ENCODE results near the gene ITGB2.

Gene ITGB2

DNA sequence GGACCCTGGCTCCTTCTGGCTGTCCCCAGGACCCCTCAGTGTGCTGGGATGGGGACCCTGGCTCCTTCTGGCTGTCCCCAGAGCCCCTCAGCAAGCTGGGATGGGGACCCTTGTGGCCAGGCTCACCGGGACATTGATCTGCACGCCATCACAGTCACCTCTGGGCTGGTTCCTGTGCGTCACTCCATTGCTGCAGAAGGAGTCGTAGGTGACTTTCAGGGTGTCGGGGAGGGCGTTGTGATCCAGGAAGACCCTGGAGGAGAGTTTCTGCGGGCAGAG, 27.5 kb downstream of the ITGB2 start:
- DNase-seq (ENCODE audit: low read depth): no peak
- TF ChIP-seq MYC (IDR thresholded peaks at IDR 0.05; ENCODE audit: low read depth, low read length) (no peak), POLR2A (IDR thresholded peaks at IDR 0.05; ENCODE audit: extremely low read depth, insufficient read length) (no peak)
- TF ChIP-seq, protein P1, sequence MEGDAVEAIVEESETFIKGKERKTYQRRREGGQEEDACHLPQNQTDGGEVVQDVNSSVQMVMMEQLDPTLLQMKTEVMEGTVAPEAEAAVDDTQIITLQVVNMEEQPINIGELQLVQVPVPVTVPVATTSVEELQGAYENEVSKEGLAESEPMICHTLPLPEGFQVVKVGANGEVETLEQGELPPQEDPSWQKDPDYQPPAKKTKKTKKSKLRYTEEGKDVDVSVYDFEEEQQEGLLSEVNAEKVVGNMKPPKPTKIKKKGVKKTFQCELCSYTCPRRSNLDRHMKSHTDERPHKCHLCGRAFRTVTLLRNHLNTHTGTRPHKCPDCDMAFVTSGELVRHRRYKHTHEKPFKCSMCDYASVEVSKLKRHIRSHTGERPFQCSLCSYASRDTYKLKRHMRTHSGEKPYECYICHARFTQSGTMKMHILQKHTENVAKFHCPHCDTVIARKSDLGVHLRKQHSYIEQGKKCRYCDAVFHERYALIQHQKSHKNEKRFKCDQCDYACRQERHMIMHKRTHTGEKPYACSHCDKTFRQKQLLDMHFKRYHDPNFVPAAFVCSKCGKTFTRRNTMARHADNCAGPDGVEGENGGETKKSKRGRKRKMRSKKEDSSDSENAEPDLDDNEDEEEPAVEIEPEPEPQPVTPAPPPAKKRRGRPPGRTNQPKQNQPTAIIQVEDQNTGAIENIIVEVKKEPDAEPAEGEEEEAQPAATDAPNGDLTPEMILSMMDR (IDR thresholded peaks at IDR 0.05; ENCODE audit: low read depth, low read length): no peak
- TF ChIP-seq, protein P2, sequence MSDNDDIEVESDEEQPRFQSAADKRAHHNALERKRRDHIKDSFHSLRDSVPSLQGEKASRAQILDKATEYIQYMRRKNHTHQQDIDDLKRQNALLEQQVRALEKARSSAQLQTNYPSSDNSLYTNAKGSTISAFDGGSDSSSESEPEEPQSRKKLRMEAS (IDR thresholded peaks at IDR 0.05; ENCODE audit: low read depth, low read length): no peak
- H3K4me3 ChIP-seq (ENCODE audit: low read depth, low read length): no peak overlapping the region

DNA sequence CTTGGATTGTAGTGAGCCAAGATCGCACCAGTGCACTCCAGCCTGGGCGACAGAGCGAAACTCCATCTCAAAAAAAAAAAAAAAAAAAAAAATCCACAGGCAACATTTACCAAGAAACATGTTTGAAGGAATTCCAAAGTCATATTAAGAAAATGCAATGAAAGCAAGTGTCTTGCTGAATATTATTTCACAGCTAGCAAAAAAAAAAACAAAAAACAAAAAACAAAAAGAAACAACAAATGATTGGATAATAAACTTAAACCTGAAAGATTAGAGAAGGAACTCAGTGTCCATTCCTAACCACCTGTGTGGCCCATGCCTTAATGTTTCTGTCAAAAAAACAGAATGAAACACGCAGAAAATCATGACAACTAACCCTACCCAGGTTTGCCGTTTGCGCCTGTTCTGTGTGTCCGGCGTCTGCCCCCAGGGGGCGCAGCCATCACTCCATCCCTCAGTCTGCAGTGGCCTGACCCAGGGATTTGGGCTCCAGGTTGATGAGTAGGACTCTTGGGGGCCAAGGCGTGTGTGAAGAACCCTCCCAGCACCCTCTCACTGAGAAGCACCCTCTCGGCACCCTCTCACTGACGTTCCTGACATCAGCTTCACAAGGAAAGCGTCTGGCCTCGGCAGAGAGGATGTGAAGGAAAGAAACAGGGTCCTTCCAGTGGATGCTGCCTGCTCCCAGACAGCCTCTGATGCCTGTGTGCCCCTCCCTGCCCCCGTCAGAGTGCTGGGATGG, 28.0 kb downstream of the ITGB2 start:
- no peak overlapping the region for H3K4me3 ChIP-seq (ENCODE audit: low read depth, low read length)
- TF ChIP-seq, protein P1 (IDR thresholded peaks at IDR 0.05; ENCODE audit: low read depth, low read length): peak; percentile 96
- no peak for TF ChIP-seq MYC (IDR thresholded peaks at IDR 0.05; ENCODE audit: low read depth, low read length)
- TF ChIP-seq, protein P2 (IDR thresholded peaks at IDR 0.05; ENCODE audit: low read depth, low read length): no peak
- DNase-seq (ENCODE audit: low read depth): peak; percentile 75

DNA sequence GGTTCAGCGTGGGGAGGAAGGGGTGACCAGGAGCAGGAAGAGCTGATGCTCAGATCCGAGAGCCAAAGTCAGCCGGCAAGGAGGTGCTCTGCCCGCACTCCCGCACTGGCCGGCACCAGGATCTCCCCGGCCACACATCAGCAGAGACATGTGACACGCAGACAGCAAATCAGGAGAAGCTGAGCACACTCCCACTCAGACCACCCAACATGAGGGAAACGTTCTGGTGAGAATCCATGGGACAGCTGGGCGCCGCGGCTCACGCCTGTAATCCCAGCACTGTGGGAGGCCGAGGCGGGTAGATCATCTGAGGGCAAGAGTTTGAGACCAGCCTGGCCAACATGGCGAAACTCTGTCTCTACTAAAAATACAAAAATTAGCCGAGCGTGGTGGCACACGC, 28.6 kb downstream of the ITGB2 start:
- DNase-seq (ENCODE audit: low read depth): no peak
- no peak overlapping the region for H3K4me3 ChIP-seq (ENCODE audit: low read depth, low read length)
- TF ChIP-seq MYC (IDR thresholded peaks at IDR 0.05; ENCODE audit: low read depth, low read length) (no peak), POLR2A (IDR thresholded peaks at IDR 0.05; ENCODE audit: extremely low read depth, insufficient read length) (no peak)
- TF ChIP-seq, protein P1 (IDR thresholded peaks at IDR 0.05; ENCODE audit: low read depth, low read length): no peak
- TF ChIP-seq, protein P2 (IDR thresholded peaks at IDR 0.05; ENCODE audit: low read depth, low read length): no peak

DNA sequence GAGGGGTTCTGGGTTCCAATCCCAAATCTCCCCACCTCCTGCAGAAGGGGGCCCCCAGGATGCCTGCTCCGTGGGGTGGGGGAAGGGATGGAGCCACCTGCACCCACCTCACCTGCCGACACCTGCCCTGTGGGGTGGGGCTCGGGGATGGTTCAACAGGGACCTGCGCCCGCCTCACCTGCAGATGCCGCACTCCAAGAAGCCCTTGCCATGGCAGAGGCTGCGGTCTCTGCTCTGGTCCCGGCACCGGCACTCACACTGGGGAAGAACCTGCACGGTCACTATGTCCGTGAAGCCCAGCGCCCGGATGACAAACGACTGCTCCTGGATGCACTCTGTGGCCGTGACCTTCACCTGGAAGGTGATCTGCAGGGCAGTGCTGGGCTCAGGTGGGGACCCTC, 29.1 kb downstream of the ITGB2 start:
- no peak overlapping the region for H3K4me3 ChIP-seq (ENCODE audit: low read depth, low read length)
- TF ChIP-seq POLR2A (IDR thresholded peaks at IDR 0.05; ENCODE audit: extremely low read depth, insufficient read length) (no peak), MYC (IDR thresholded peaks at IDR 0.05; ENCODE audit: low read depth, low read length) (no peak)
- TF ChIP-seq, protein P1 (IDR thresholded peaks at IDR 0.05; ENCODE audit: low read depth, low read length): no peak
- TF ChIP-seq, protein P2 (IDR thresholded peaks at IDR 0.05; ENCODE audit: low read depth, low read length): no peak
- DNase-seq (ENCODE audit: low read depth): no peak

DNA sequence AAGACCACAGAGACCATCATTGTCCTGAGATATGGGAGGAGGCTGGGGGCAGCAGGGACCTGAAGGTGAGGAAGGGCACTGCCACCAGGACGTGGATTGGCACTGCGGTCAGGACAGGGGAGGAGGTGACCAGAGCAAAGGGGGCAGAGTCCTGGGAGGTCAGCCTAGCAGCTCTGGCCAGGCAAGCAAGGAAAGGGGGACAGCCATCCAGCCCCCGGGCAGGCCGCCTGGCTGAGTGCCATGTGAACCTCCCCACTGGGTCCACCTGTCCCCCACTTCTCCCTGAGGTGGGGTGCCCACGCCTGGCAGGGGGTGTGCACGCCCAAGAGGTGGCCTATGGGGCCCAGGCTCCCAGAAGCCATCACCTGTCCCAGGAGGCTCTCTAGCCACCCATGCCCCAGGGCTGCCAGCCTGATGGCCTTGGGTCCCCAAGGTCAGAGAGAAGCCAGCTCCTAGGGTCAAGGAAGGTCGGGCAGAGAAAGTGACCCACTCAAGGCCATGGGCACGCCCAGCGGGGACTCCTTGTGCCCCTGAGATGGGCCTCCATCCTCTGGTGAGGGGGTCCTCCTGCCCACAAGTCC, 29.6 kb downstream of the ITGB2 start:
- H3K4me3 ChIP-seq (ENCODE audit: low read depth, low read length): no peak overlapping the region
- TF ChIP-seq POLR2A (IDR thresholded peaks at IDR 0.05; ENCODE audit: extremely low read depth, insufficient read length): no peak
- TF ChIP-seq, protein P2 (IDR thresholded peaks at IDR 0.05; ENCODE audit: low read depth, low read length): no peak
- TF ChIP-seq MYC (IDR thresholded peaks at IDR 0.05; ENCODE audit: low read depth, low read length): no peak
- TF ChIP-seq, protein P1 (IDR thresholded peaks at IDR 0.05; ENCODE audit: low read depth, low read length): no peak
- no peak for DNase-seq (ENCODE audit: low read depth)

Measured in NB4 (cell line).